T-helper 1 cell treated with Interleukin-12 subunit alpha and Interleukin-12 subunit beta and Interleukin-4 antibody, amounts not matched to agents 30 ng/mL and 1 ng/mL, for 36 hours (primary cell): Measurements from ENCODE around the gene TVP23C. TPM values are rescaled to one million over a fixed set of nuclear protein-coding genes. Genes with fewer than 3 reads are reported as not detected.

Experiments
- intact Hi-C: fragments of 100-400 bp; cut with micrococcal nuclease; formaldehyde crosslinking; loops from one replicate; pipeline ENCODE4 v1.15.1; 2024
- total RNA-seq: library from RNA; stranded (reverse); gene quantifications from 2 replicates; pipeline ENCODE4 v1.2.3, GENCODE V29; 2022

Gene TVP23C
- total RNA-seq, 1 donor from 2014 or later, result 18.4 TPM

DNA sequence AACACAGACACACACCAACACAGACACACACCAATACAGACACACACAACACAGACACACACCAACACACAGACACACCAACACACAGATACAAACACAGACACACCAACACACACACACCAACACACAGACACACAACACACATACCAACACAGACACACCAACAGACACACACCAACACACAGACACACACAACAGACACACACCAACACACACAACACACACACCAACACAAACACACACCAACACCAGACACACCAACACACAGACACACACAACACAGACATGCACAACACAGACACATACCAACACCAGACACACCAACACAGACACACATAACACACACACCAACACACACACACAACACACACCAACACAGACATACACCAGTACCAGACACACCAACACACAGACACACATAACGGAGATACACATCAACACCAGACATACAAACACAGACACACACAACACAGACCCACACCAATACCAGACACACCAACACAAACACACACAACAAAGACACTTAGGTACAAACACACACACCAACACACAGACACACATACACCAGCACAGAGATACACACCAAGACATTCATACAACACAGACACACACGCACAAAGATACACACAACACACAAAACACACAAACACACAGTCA lies 98.1 kb downstream of the TVP23C start:
- intact Hi-C loops, result no loop called here

DNA sequence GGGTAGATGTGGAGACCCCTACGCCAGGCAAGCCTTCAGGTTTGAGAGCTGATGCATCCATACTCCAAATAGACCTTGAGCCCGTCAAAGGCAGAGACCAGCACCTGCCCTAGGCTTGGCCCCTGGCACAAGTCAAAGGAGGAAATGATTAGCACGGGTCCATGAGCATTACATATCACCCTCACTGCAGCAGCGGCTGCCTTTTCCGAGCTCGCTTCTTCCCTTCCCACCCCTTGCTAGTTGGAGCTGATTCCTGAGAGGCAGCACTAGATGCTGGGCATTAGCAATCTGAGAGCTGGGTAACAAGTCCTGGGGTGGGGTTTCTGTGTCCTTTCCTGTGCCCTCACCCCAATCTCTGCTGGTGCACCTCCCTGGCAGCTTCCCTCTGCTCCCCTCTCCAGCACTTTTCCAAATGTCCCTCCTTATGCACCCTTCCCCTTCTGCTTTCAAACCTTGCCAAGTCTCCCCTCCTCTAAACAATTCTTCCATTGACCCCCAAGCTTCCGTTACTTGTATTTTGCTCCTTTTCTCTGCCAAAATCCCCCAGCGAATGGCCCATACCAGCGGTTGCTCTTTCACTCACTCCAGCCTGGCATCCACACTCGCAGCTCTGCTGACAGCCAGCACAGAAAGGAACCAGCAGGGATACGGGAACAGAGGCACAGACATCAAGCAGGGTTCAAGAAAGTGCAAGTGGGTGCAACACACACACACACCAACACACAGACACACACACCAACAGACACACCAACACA lies 98.9 kb downstream of the TVP23C start:
- intact Hi-C loops, result no loop called here

DNA sequence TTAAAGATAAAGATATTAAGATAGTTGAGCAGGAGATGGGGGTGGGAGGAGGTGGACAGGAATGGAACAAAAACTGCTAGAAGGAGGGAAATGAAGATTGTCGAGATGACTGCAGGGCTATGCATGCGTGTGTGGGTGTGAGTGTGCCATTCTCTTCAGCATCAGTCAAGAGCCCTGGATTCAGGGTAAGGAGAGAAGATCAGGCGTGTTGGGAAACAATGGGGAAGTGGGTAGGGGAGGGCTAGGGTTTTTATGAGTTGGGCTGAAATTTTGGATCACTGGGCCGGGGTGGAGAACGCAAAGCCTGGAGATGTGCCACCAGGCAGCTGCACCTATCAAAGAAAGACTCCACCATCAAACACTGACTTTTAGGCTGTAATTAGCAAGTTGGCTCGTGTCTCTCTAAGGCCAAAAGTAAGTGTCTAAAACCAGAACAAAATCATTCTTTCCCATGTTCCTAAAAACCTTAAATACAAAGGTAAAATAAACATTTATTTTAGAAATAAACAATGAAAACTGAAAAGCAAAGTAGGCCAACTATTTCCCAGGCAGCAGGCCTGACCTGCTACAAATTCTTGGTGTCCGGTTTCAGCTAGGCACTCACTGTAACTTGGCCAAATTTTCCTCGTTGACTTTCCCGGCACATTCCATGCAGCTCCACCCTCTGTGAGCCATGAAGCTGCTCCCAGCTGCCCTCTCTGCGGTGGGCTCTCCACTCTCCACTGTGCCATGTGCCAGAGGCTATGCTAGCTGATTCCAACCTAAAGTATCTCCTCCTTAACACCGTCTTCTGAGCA lies 100.1 kb downstream of the TVP23C start:
- intact Hi-C loops, result no loop called here

DNA sequence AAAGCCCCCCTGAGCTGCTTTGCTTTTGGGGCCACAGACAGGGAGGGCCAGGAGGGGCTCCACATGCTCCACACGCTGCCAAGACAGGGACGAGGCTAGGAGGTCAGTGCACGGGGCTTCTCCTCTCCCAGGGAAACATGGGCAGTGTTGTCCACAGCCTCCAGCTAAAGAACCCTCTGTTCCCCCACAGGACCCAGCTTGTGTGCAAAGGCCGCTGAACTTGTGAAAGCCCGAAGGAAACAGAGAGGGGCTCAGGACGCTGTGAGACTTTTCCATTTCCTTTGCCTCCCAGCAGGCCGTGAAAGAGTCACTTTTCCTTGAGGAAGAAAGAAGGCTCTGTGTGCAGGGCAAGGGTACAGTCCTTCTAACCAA lies 105.6 kb downstream of the TVP23C start:
- intact Hi-C loops, result no loop called here

DNA sequence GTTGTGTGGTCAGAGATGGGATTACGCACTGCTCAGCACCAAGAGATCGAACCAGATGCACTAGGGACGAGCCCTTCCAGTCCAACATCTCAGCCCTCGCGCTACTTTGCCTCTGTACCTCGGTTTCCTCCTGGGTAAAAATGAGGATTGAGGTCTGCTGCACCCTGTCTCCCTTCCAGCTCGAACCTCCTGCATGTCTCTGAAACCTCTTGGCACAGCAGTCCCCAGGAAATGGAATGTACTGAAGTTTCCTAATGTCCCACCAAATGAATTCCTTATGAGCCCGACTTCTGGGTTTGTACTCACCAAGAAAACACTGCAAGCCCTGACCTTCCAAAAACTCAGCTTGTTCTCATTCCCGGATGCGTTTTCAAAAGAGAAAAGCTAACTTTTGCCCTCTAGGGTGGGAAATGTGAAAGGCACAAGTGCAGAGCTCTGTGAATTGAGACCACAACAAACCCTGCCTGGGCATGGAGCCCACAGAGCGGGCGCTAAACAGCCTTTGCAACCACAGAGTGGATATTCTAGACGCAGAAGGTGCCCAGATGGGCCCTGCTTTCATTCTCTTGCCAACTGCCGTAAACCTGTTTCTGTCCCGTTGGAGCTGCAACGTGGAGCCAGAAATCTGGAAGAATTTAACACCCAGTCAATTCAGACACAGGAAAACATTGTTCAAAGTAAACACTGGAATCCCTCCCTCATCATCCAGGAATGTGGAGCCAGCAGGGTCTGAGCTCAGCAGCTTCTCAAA lies 106.1 kb downstream of the TVP23C start:
- intact Hi-C loops, result no loop called here

DNA sequence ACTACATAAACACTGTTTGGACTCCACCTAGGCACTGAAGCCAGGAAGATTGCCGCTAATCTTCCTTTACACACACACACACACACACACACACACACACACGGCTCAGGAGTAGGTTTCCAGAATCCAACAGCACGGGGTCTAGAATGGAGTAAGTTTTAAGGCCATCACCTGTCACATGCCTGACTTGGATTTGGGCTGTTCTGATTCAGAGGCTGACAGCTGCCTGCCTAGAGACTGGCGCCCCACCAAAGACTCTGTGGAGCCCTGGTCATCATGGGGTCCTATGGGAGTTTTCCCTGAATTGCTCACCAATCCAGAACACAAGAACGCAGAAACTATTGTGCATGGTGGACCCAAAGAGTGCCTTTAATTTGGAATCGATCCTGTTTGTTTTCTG lies 106.8 kb downstream of the TVP23C start:
- intact Hi-C loops, result no loop called here

DNA sequence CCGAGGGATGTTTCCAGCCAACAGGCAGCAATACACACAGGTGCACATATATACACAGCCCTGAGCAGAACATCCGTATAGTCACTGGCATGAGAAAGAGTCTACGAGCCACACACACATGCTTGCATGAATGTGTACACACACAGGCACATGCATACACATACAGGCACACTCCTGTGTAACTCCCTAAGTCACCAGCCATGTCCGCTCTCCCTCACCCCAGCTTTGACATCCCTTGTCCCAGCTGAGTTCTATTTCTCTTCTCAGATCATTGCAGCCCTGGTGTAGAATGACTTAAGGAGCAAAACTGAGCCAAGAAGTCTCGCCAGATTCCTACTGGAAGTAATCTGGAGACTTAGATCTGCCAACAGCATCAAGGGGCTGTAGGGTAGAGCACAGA lies 108.9 kb downstream of the TVP23C start:
- intact Hi-C loops, result no loop called here

DNA sequence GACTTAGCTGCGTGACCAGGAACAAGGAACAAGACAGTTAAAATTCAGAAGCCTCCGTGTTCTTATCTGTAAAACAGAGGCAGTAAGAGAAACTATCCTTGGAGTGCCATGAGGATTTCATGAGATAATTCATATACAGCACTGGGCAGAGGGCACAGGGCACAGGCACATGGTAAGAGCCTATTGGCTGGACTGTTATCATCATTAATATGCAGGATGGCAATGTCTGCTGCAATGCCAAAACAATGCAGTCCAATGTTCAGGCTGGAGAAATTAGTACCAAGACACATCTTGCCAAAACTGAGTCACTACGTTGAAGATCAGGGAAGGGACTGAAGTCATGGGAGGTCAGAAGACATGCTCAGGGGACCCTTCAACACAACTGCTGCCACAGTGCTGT lies 109.5 kb downstream of the TVP23C start:
- intact Hi-C loops, result no loop called here

DNA sequence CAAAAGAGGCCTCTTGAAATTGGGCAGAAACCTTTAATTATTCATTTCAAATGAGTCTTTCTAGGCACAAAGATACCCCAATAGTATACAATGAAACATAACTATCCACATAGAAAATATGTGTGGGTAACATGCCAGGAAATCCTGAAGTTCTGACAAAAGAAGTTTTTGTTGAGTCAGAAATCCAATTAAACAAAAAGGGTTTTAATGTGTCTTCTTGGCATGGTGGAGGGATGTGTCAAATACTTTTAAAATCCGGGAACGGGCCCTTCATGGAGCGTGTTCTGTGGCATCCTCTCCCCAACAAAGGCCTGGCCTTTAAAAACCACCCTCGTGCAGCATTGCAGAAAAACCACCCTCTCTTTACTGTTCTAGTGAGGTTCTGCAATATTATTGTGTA lies 110.0 kb downstream of the TVP23C start:
- intact Hi-C loops, result no loop called here

DNA sequence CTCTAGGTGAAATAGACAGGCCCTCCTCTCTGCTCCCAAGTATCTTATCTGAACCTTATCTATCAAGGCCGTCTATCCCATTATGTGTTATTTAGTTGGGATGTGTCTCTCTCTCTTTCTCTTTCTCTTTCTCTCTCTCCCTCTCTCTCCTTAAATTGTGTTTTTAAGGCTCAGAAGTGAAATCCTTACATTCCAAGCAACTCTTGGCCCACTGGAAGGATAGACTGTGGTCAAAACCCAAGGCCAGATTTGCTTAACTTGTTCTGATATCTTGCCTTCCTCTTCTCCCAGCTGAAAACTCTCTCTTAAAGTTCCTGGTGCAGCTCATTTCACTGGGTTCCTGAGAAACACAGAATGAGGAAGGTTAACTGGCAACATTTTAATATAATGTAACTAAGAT lies 110.5 kb downstream of the TVP23C start:
- intact Hi-C loops, result no loop called here

Other genes with a start within 250 kb of the TVP23C start
- 0.37 TPM in 1 of 2 replicates, not detected in the other for gene TEKT3, start 221.9 kb downstream of the TVP23C start, total RNA-seq
- 4.8 and 9.4 TPM in 2 replicates for gene CDRT4, start 95.9 kb downstream of the TVP23C start, total RNA-seq
- gene FBXW10B, start 56.2 kb upstream of the TVP23C start, total RNA-seq, result 3.6 and 4.6 TPM in 2 replicates
- 51.3 and 52.2 TPM in 2 replicates for gene TRIM16, start 120.8 kb upstream of the TVP23C start, total RNA-seq
- 22.5 and 32.7 TPM in 2 replicates for gene ZNF286A, start 136.3 kb upstream of the TVP23C start, total RNA-seq
- gene TBC1D26, start 168.8 kb upstream of the TVP23C start, total RNA-seq, result 0.25 TPM in 1 of 2 replicates, not detected in the other